Measurements from ENCODE around the gene RBPJL. TPM values are rescaled to one million over a fixed set of nuclear protein-coding genes. Genes with fewer than 3 reads are reported as not detected.

Gene RBPJL
- total RNA-seq (not detected in 2 replicates), polyA plus RNA-seq (not detected in 2 replicates)

GRCh38 chr20:45306431-45306982 lies at the start of gene RBPJL:
TSS of gene RBPJL (plus strand) at chr20:45306840. CDS start at chr20:45306923, 83 bp downstream.
- H2AFZ ChIP-seq = no peak within 1 kb of the TSS
- no peak for DNase-seq (ENCODE audit: low spot score)
- H3K4me2 ChIP-seq = peak within 1 kb of the TSS; percentile 20
- H3K27ac ChIP-seq = no peak within 1 kb of the TSS
- H3K9me2 ChIP-seq (replicated peaks; ENCODE audit: insufficient read depth) = no peaks in the 10 kb centered on the region
- no peaks in the 10 kb centered on the region for H3K4me1 ChIP-seq (ENCODE audit: insufficient read depth)
- H3K79me2 ChIP-seq = no peaks in the 10 kb centered on the region
- TF ChIP-seq CTCF (IDR thresholded peaks at IDR 0.05; ENCODE audit: poor library complexity) (peak; percentile 64), EZH2 (IDR thresholded peaks at IDR 0.05; ENCODE audit: borderline replicate concordance) (no peak)
- H3K9me3 ChIP-seq (ENCODE audit: low read depth) = no peaks in the 10 kb centered on the region
- WGBS (ENCODE audit: low lambda C conversion rate, missing lambda C conversion rate) = 46% methylated on average over 26 of the region's 41 CpGs
- no peak within 1 kb of the TSS for H3K4me3 ChIP-seq
- no peaks in the 10 kb centered on the region for H4K20me1 ChIP-seq (ENCODE audit: insufficient read depth, poor library complexity, severe bottlenecking)
- no peaks in the 10 kb centered on the region for H3K36me3 ChIP-seq (replicated peaks; ENCODE audit: insufficient read depth, low read depth)
- no peaks in the 10 kb centered on the region for H3K27me3 ChIP-seq

- peaks cover 7% of the 10 kb centered on the region for H3K4me1 ChIP-seq (ENCODE audit: insufficient read depth)
- no peak overlapping the region for H3K4me3 ChIP-seq
- peaks cover 7% of the 10 kb centered on the region for H3K27me3 ChIP-seq
- no peak for DNase-seq (ENCODE audit: low spot score)
- H3K27ac ChIP-seq = no peak overlapping the region
- H2AFZ ChIP-seq = no peak overlapping the region
- no peaks in the 10 kb centered on the region for H3K36me3 ChIP-seq (replicated peaks; ENCODE audit: insufficient read depth, low read depth)
- 93% methylated on average over 3 of the region's 3 CpGs for WGBS (ENCODE audit: low lambda C conversion rate, missing lambda C conversion rate)
- TF ChIP-seq CTCF (IDR thresholded peaks at IDR 0.05; ENCODE audit: poor library complexity) (no peak), EZH2phosphoT487 (IDR thresholded peaks at IDR 0.05; ENCODE audit: low read depth, severe bottlenecking, unreplicated experiment) (no peak), EZH2 (IDR thresholded peaks at IDR 0.05; ENCODE audit: borderline replicate concordance) (no peak)
- no peaks in the 10 kb centered on the region for H4K20me1 ChIP-seq (ENCODE audit: insufficient read depth, poor library complexity, severe bottlenecking)
- H3K79me2 ChIP-seq = no peaks in the 10 kb centered on the region
- H3K9me2 ChIP-seq (replicated peaks; ENCODE audit: insufficient read depth) = no peaks in the 10 kb centered on the region
- no peaks in the 10 kb centered on the region for H3K9me3 ChIP-seq (ENCODE audit: low read depth)
- H3K4me2 ChIP-seq = no peak overlapping the region
These were observed 49.5 kb upstream of the RBPJL start for GRCh38 chr20:45257161-45257560.

- no peak overlapping the region for H3K4me2 ChIP-seq
- no peak for DNase-seq (ENCODE audit: low spot score)
- H3K9me3 ChIP-seq (ENCODE audit: low read depth) = no peaks in the 10 kb centered on the region
- no peak overlapping the region for H3K27ac ChIP-seq
- no peak overlapping the region for H3K4me3 ChIP-seq
- no peaks in the 10 kb centered on the region for H3K9me2 ChIP-seq (replicated peaks; ENCODE audit: insufficient read depth)
- no peak for TF ChIP-seq CTCF (IDR thresholded peaks at IDR 0.05; ENCODE audit: poor library complexity)
- TF ChIP-seq EZH2phosphoT487 (IDR thresholded peaks at IDR 0.05; ENCODE audit: low read depth, severe bottlenecking, unreplicated experiment) = no peak
- no peak for TF ChIP-seq EZH2 (IDR thresholded peaks at IDR 0.05; ENCODE audit: borderline replicate concordance)
- H3K36me3 ChIP-seq (replicated peaks; ENCODE audit: insufficient read depth, low read depth) = no peaks in the 10 kb centered on the region
- H3K79me2 ChIP-seq = no peaks in the 10 kb centered on the region
- 85% methylated on average over 7 of the region's 7 CpGs for WGBS (ENCODE audit: low lambda C conversion rate, missing lambda C conversion rate)
- peaks cover 7% of the 10 kb centered on the region for H3K27me3 ChIP-seq
- H2AFZ ChIP-seq = no peak overlapping the region
- H4K20me1 ChIP-seq (ENCODE audit: insufficient read depth, poor library complexity, severe bottlenecking) = no peaks in the 10 kb centered on the region
- peaks cover 7% of the 10 kb centered on the region for H3K4me1 ChIP-seq (ENCODE audit: insufficient read depth)
These were observed 48.9 kb upstream of the RBPJL start for GRCh38 chr20:45257711-45258110.
